Measurements from ENCODE around the gene DPP4.

The DPP4 gene

GRCh38 chr2:161943011-161943410 is 131.0 kb downstream of the DPP4 start:
- no peak overlapping the region for H3K4me3 ChIP-seq (ENCODE audit: low read length)
- no peak for TF ChIP-seq CTCF (IDR thresholded peaks at IDR 0.05; ENCODE audit: insufficient read depth, low read depth, low read length, missing control alignments)
- DNase-seq (ENCODE audit: low read depth) = no peak

All from epithelial cell of esophagus (primary cell).